ENCODE data around the gene PIP5KL1.

DNA sequence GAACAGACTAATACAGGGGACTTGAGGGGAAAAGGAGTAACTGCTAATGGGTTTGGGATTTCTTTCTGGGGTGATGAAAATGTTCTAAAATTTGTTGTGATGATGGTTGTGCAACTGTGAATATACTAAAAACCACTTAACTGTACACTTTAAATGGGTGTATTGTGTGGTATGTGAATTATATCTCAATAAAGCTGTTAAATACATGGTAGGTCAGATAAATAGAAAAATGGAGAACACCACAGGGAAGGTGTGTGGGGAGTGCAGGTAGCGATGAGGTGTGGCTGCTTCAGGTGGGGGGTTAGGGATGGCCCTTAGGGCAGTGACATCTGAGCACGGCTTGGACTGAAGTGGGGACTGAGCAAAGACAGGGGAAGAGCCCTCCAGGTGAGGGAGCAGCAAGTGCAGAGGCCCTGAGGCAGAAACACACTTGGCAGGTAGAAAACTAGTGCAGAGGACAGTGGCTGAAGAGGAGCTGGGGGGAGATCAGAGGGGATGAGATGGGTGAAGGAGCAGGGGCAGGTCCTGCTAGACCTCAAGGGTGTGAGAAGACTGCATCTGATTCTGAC is 29.3 kb upstream of the PIP5KL1 start:
- no peak for TF ChIP-seq FOXM1 (IDR thresholded peaks at IDR 0.05; ENCODE audit: borderline replicate concordance)
- no peak for TF ChIP-seq SP1 (IDR thresholded peaks at IDR 0.05)
- no peak for TF ChIP-seq ARNT (IDR thresholded peaks at IDR 0.05)
- TF ChIP-seq FOXA1 (IDR thresholded peaks at IDR 0.05) = no peak
- no peak for TF ChIP-seq FOXK2 (IDR thresholded peaks at IDR 0.05)
- TF ChIP-seq CTBP1 (IDR thresholded peaks at IDR 0.05; ENCODE audit: borderline replicate concordance) = no peak
